ENCODE measurements around the gene SEC14L3.

DNA sequence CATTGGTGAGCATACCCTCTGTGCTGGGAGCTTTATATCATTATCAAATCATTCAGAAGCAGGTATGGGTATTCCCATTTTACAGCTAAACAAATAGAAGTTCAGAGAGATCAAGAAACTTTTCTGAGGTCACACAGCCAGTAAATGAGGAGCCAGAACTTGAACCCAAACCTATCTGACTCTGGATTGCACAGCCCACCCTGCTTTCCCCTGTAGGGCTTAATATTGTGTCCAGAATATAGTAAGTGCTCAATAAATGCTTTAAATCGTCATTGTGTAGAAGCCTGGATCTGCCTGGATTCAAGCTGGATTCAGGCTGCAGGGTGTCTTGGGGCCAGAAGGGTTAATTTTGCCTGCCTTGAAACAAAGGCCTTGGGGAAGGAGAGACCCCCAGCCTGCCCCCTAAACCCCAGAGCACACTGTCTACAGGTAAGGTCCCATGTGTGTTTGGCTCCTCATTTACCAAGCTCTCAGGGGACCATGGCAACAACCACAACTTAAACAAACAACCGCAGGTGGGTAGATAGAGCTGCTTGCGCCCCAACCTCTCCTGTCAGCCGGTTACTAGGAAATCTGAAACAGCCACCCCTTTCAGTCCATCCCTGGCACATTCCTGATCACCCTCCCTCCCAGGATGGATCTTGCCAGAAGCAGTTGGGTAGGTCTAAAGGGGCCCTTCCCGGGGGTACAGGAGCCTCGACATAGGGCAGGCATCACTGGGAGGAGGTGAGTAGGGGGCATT, 3.0 kb upstream of the SEC14L3 start:
- TF ChIP-seq, protein P1, sequence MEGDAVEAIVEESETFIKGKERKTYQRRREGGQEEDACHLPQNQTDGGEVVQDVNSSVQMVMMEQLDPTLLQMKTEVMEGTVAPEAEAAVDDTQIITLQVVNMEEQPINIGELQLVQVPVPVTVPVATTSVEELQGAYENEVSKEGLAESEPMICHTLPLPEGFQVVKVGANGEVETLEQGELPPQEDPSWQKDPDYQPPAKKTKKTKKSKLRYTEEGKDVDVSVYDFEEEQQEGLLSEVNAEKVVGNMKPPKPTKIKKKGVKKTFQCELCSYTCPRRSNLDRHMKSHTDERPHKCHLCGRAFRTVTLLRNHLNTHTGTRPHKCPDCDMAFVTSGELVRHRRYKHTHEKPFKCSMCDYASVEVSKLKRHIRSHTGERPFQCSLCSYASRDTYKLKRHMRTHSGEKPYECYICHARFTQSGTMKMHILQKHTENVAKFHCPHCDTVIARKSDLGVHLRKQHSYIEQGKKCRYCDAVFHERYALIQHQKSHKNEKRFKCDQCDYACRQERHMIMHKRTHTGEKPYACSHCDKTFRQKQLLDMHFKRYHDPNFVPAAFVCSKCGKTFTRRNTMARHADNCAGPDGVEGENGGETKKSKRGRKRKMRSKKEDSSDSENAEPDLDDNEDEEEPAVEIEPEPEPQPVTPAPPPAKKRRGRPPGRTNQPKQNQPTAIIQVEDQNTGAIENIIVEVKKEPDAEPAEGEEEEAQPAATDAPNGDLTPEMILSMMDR (conservative IDR thresholded peaks at IDR 0.05; ENCODE audit: low read length): no peak
- TF ChIP-seq EZH2phosphoT487 (IDR thresholded peaks at IDR 0.05; ENCODE audit: borderline replicate concordance, low read depth, low read length): no peak

Data from OCI-LY7 (cell line).